ENCODE data around the gene UNC5C. TPM values are rescaled to one million over a fixed set of nuclear protein-coding genes. Genes with fewer than 3 reads are reported as not detected.

The UNC5C gene
- total RNA-seq, 4 donors from 2014 or later: 2.2 to 19.0 (median 2.5) TPM

GRCh38 chr4:95524184-95524583 is 24.6 kb downstream of the UNC5C start:
- Histone ChIP-seq H3K9me3 (no peaks in the 10 kb centered on the region), H3K27ac (no peak overlapping the region), H3K4me3 (no peak overlapping the region), H3K36me3 (no peaks in the 10 kb centered on the region), H3K4me1 (no peaks in the 10 kb centered on the region), H3K27me3 (no peaks in the 10 kb centered on the region)
- TF ChIP-seq POLR2A (IDR thresholded peaks at IDR 0.05) (no peak), CTCF (IDR thresholded peaks at IDR 0.05) (no peak)
- DNase-seq: no peak

- no peaks in the 10 kb centered on the region for H3K4me1 ChIP-seq
- H3K4me3 ChIP-seq: no peak overlapping the region
- DNase-seq: no peak
- TF ChIP-seq CTCF (IDR thresholded peaks at IDR 0.05) (no peak), POLR2A (IDR thresholded peaks at IDR 0.05) (no peak)
- no peaks in the 10 kb centered on the region for H3K9me3 ChIP-seq
- H3K36me3 ChIP-seq: no peaks in the 10 kb centered on the region
- no peak overlapping the region for H3K27ac ChIP-seq
- H3K27me3 ChIP-seq: no peaks in the 10 kb centered on the region
Measured at GRCh38 chr4:95522682-95523530, 25.9 kb downstream of the UNC5C start.

- H3K4me1 ChIP-seq: no peaks in the 10 kb centered on the region
- H3K9me3 ChIP-seq: no peaks in the 10 kb centered on the region
- no peak for DNase-seq
- H3K27me3 ChIP-seq: no peaks in the 10 kb centered on the region
- no peaks in the 10 kb centered on the region for H3K36me3 ChIP-seq
- no peak overlapping the region for H3K27ac ChIP-seq
- TF ChIP-seq POLR2A (IDR thresholded peaks at IDR 0.05): no peak
- TF ChIP-seq CTCF (IDR thresholded peaks at IDR 0.05): no peak
- no peak overlapping the region for H3K4me3 ChIP-seq
Measured at GRCh38 chr4:95517576-95518345, 31.0 kb downstream of the UNC5C start.

GRCh38 chr4:95516528-95517017 is 32.2 kb downstream of the UNC5C start:
- Histone ChIP-seq H3K27ac (peak overlapping the region in 1 of 4 donors; percentile 28), H3K4me3 (no peak overlapping the region), H3K4me1 (no peaks in the 10 kb centered on the region), H3K9me3 (no peaks in the 10 kb centered on the region), H3K27me3 (no peaks in the 10 kb centered on the region), H3K36me3 (no peaks in the 10 kb centered on the region)
- DNase-seq: no peak
- TF ChIP-seq CTCF (IDR thresholded peaks at IDR 0.05): no peak
- no peak for TF ChIP-seq POLR2A (IDR thresholded peaks at IDR 0.05)

- H3K4me3 ChIP-seq: no peak overlapping the region
- no peak for DNase-seq
- H3K27ac ChIP-seq: no peak overlapping the region
- H3K36me3 ChIP-seq: no peaks in the 10 kb centered on the region
- H3K4me1 ChIP-seq: no peaks in the 10 kb centered on the region
- H3K9me3 ChIP-seq: no peaks in the 10 kb centered on the region
- no peaks in the 10 kb centered on the region for H3K27me3 ChIP-seq
- TF ChIP-seq POLR2A (IDR thresholded peaks at IDR 0.05) (no peak), CTCF (IDR thresholded peaks at IDR 0.05) (no peak)
Measured at GRCh38 chr4:95515589-95515988, 33.2 kb downstream of the UNC5C start.
